SK-N-SH (cell line): ENCODE measurements around the gene KIAA0319L. TPM values are rescaled to one million over a fixed set of nuclear protein-coding genes. Genes with fewer than 3 reads are reported as not detected.

Experiments
- CTCF ChIA-PET: fragments of 300-600, 350-600 bp; formaldehyde crosslinking; extraction: SDS; loops from one replicate; lab custom pipeline; 2021; lab: Yijun Ruan, JAX
- POLR2A ChIA-PET: fragments of 350-600 bp; sonication (Branson Sonifier 250); formaldehyde crosslinking; extraction: SDS; loops from one replicate; lab custom pipeline; 2020; ENCODE audit warnings: antibody characterized with exemption, inconsistent platforms; lab: Yijun Ruan, JAX
- DNase-seq: peaks from one replicate; pipeline ENCODE4 v3.0.0; 2012
- H2AFZ ChIP-seq: fragments of 200-600 bp; sonication (generic); 2 replicates; pipeline ENCODE4 v1.8.1; 2016; ENCODE audit warnings: antibody characterized with exemption, mild to moderate bottlenecking, low read depth
- H3F3A ChIP-seq: fragments of 200-600 bp; sonication (generic); replicated peaks from 2 replicates; pipeline ENCODE3; 2016; ENCODE audit warnings: antibody characterized with exemption, mild to moderate bottlenecking; ENCODE audit not compliant: insufficient read depth
- H3K27ac ChIP-seq, 2 experiments: fragments of 200-500 bp in 1 of 2; fragments of 200-600 bp in 1 of 2; sonication (Bioruptor generic) in 1 of 2; sonication (generic), shearing (Covaris generic) in 1 of 2; 2 replicates each; pipeline versions ENCODE4 v1.5.1 to v1.6.1; 2014 to 2016; ENCODE audit warnings: low read depth in 2 of 2, inconsistent platforms in 1 of 2, low read length in 1 of 2, mild to moderate bottlenecking in 1 of 2, mixed read lengths in 1 of 2
- H3K27me3 ChIP-seq: fragments of 200-600 bp; sonication (generic), shearing (Covaris generic); 2 replicates; pipeline ENCODE4 v1.6.1; 2016; ENCODE audit warnings: mixed run types; ENCODE audit not compliant: insufficient read depth
- H3K36me3 ChIP-seq, 2 experiments: fragments of 200-500 bp in 1 of 2; fragments of 200-600 bp in 1 of 2; sonication (Bioruptor generic) in 1 of 2; sonication (generic) in 1 of 2; replicated peaks in 1 of 2; 2 replicates each; pipeline versions ENCODE3 to v1.5.1; 2014 to 2016; ENCODE audit warnings: low read length in 1 of 2, mild to moderate bottlenecking in 1 of 2; ENCODE audit not compliant: insufficient read depth in 2 of 2, control insufficient read depth in 1 of 2
- H3K4me1 ChIP-seq, 2 experiments: fragments of 200-500 bp in 1 of 2; fragments of 200-600 bp in 1 of 2; sonication (Bioruptor generic) in 1 of 2; sonication (generic), shearing (Covaris generic) in 1 of 2; 2 replicates each; pipeline versions ENCODE4 v1.5.1 to v1.6.1; 2014 to 2016; ENCODE audit warnings: low read depth in 1 of 2, low read length in 1 of 2, mixed run types in 1 of 2; ENCODE audit not compliant: insufficient read depth in 2 of 2, control insufficient read depth in 1 of 2
- H3K4me2 ChIP-seq: fragments of 200-600 bp; sonication (generic), shearing (Covaris generic); 2 replicates; pipeline ENCODE4 v1.6.1; 2017; ENCODE audit warnings: mixed run types
- H3K4me3 ChIP-seq, 2 experiments: fragments of 200-500 bp in 1 of 2; fragments of 200-600 bp in 1 of 2; sonication (Bioruptor generic) in 1 of 2; sonication (generic), shearing (Covaris generic) in 1 of 2; 2 replicates each; pipeline versions ENCODE4 v1.5.1 to v1.8.1; 2014 to 2016; ENCODE audit warnings: low read depth in 2 of 2, inconsistent platforms in 1 of 2, low read length in 1 of 2, mild to moderate bottlenecking in 1 of 2, mixed read lengths in 1 of 2, moderate library complexity in 1 of 2
- H3K79me2 ChIP-seq: fragments of 200-600 bp; sonication (generic); 2 replicates; pipeline ENCODE4 v1.8.1; 2017; ENCODE audit warnings: mild to moderate bottlenecking; ENCODE audit not compliant: insufficient read depth
- H3K9ac ChIP-seq: fragments of 200-600 bp; sonication (generic); 2 replicates; pipeline ENCODE4 v1.6.1; 2017; ENCODE audit warnings: mixed run types
- H3K9me2 ChIP-seq: fragments of 200-600 bp; sonication (generic); 2 replicates; pipeline ENCODE4 v1.6.1; 2017; ENCODE audit warnings: mixed run types
- H3K9me3 ChIP-seq: fragments of 200-600 bp; sonication (generic); 2 replicates; pipeline ENCODE4 v1.6.1; 2017; ENCODE audit warnings: mixed run types, mild to moderate bottlenecking, moderate library complexity
- H4K20me1 ChIP-seq: fragments of 200-600 bp; sonication (generic); 2 replicates; pipeline ENCODE4 v1.6.1; 2017; ENCODE audit warnings: mild to moderate bottlenecking, mixed run types; ENCODE audit not compliant: insufficient read depth
- CTCF ChIP-seq: fragments of 200-600 bp; sonication (generic); IDR thresholded peaks from 2 replicates; pipeline ENCODE4 v1.6.1; 2017; ENCODE audit warnings: antibody characterized with exemption, mild to moderate bottlenecking, moderate library complexity
- EZH2phosphoT487 ChIP-seq: fragments of 200-600 bp; sonication (generic); IDR thresholded peaks from 2 replicates; pipeline ENCODE4 v1.6.1; 2017; ENCODE audit warnings: low read depth, mixed run types, mild to moderate bottlenecking, antibody characterized with exemption, moderate library complexity, borderline replicate concordance
- FOXJ3 ChIP-seq: sonication (generic); formaldehyde crosslinking; IDR thresholded peaks from 2 replicates; pipeline ENCODE4 v1.5.1; 2020; ENCODE audit warnings: mild to moderate bottlenecking, missing genetic modification reagents
- GABPA ChIP-seq: IDR thresholded peaks from 2 replicates; pipeline ENCODE4 v1.4.0; 2012; ENCODE audit warnings: low read depth, mild to moderate bottlenecking
- IRF3 ChIP-seq: fragments of 150-350 bp; IDR thresholded peaks from 2 replicates; pipeline ENCODE4 v1.6.1; 2016; ENCODE audit warnings: mild to moderate bottlenecking, low read depth, low read length
- NFIC ChIP-seq: IDR thresholded peaks from 2 replicates; pipeline ENCODE4 v1.4.0; 2012; ENCODE audit warnings: borderline replicate concordance
- POLR2AphosphoS5 ChIP-seq: IDR thresholded peaks from 2 replicates; pipeline ENCODE4 v1.6.1; 2012; ENCODE audit warnings: low read depth, low read length
- RAD21 ChIP-seq: IDR thresholded peaks from 2 replicates; pipeline ENCODE4 v1.6.1; 2012; ENCODE audit warnings: mild to moderate bottlenecking, low read length
- RFX5 ChIP-seq: IDR thresholded peaks from 2 replicates; pipeline ENCODE4 v1.6.1; 2012; ENCODE audit warnings: mild to moderate bottlenecking, improper control_type of control experiment, low read length
- RXRA ChIP-seq: IDR thresholded peaks from 2 replicates; pipeline ENCODE4 v1.4.0; 2012; ENCODE audit warnings: low read depth, mild to moderate bottlenecking, borderline replicate concordance
- SIN3A ChIP-seq: IDR thresholded peaks from 2 replicates; pipeline ENCODE4 v1.6.1; 2012; ENCODE audit warnings: low read depth, mild to moderate bottlenecking, low read length, moderate library complexity, borderline replicate concordance
- TAF1 ChIP-seq: IDR thresholded peaks from 2 replicates; pipeline ENCODE4 v1.6.1; 2012; ENCODE audit warnings: low read depth, mild to moderate bottlenecking, low read length, moderate library complexity, borderline replicate concordance
- TEAD4 ChIP-seq: IDR thresholded peaks from 2 replicates; pipeline ENCODE4 v1.4.0; 2012; ENCODE audit warnings: mild to moderate bottlenecking, borderline replicate concordance; ENCODE audit not compliant: insufficient read depth
- WGBS: methylation state at CpG from one replicate; pipeline ENCODE4 v1.1.6; 2017; ENCODE audit warnings: low lambda C conversion rate; 5-methylcytosine and 5-hydroxymethylcytosine counted together
- polyA plus RNA-seq, 3 experiments: library from polyadenylated mRNA; depleted of rRNA; stranded (reverse); fragments of >200 nt; gene quantifications; 2 replicates each; pipeline ENCODE4 v1.2.3, GENCODE V29; 2012

The KIAA0319L gene
- polyA plus RNA-seq, 1 of the 3 experiments (the other 2 are of a cell fraction): 51.9 TPM

- TF ChIP-seq NFIC: no peak
- peak; percentile 72; the same call in 1 of the 2 replicates for TF ChIP-seq SIN3A
- TF ChIP-seq TEAD4: peak; percentile 53; the same call in 1 of the 2 replicates
- TF ChIP-seq RFX5: no peak
- TF ChIP-seq POLR2AphosphoS5: no peak; the same call in 1 of the 2 replicates
- TF ChIP-seq EZH2phosphoT487: no peak
- peak; percentile 93; the same call in 1 of the 2 replicates for TF ChIP-seq RXRA
- no peak for TF ChIP-seq IRF3
Observed at GRCh38 chr1:35605867-35606182, 48.6 kb upstream of the KIAA0319L start (continued).

GRCh38 chr1:35605071-35605866, 48.1 kb upstream of the KIAA0319L start:
- DNase-seq: no peak
- H4K20me1 ChIP-seq: peaks cover 20% of the 10 kb centered on the region
- WGBS: 74% methylated on average over 6 of the region's 6 CpGs
- no peak for TF ChIP-seq GABPA
- 0 out of 2 replicates have a peak, but pooled peaks have one; percentile 17 for TF ChIP-seq TAF1
- H3K27me3 ChIP-seq: no peaks in the 10 kb centered on the region
- H3K9me2 ChIP-seq: no peaks in the 10 kb centered on the region
- ChIA-PET POLR2A (no interaction called here), CTCF (interaction anchor here (0.9 to 1.6 kb wide), 5 partner anchors 14 to 154 kb away, joined by 3 to 4 read pairs (median 3); no protein-coding TSS in a partner anchor)
- peaks cover 33% of the 10 kb centered on the region for H3F3A ChIP-seq
- peak overlapping the region; percentile 19; the same call in 1 of the 2 replicates for H3K9ac ChIP-seq
- peaks cover 47 to 67% of the 10 kb centered on the region in 2 experiments for H3K36me3 ChIP-seq
- H3K4me2 ChIP-seq: peak overlapping the region; percentile 62
- H3K79me2 ChIP-seq: peaks cover 56% of the 10 kb centered on the region
- peaks cover 8% of the 10 kb centered on the region; the same call in 1 of the 2 replicates for H3K9me3 ChIP-seq
- H2AFZ ChIP-seq: no peak overlapping the region
- H3K4me1 ChIP-seq: peaks cover 0 to 19% of the 10 kb centered on the region in 2 experiments; a peak in 2 of 4 replicates
- H3K4me3 ChIP-seq: peak overlapping the region in 1 of 2 experiments; percentile 21; a peak in 1 of 4 replicates
- peak overlapping the region; percentile 58 to 74; a peak in 3 of 4 replicates for H3K27ac ChIP-seq

GRCh38 chr1:35603941-35604340, 46.7 kb upstream of the KIAA0319L start:
- WGBS: 91% methylated on average over 4 of the region's 4 CpGs
- no peak overlapping the region for H3K9ac ChIP-seq
- H3K27ac ChIP-seq: no peak overlapping the region; a peak in 1 of 4 replicates
- H3K9me2 ChIP-seq: no peaks in the 10 kb centered on the region
- peaks cover 33% of the 10 kb centered on the region for H3F3A ChIP-seq
- H3K9me3 ChIP-seq: peaks cover 8% of the 10 kb centered on the region; the same call in 1 of the 2 replicates
- no peak for DNase-seq
- no peak overlapping the region for H3K4me2 ChIP-seq
- H3K4me1 ChIP-seq: peaks cover 1 to 19% of the 10 kb centered on the region in 2 experiments; a peak in 3 of 4 replicates
- H3K36me3 ChIP-seq: peaks cover 43 to 68% of the 10 kb centered on the region in 2 experiments
- H3K27me3 ChIP-seq: no peaks in the 10 kb centered on the region
- H3K79me2 ChIP-seq: peaks cover 45% of the 10 kb centered on the region
- no peak overlapping the region for H3K4me3 ChIP-seq
- ChIA-PET CTCF (interaction anchor here (1.2 to 1.6 kb wide), 3 partner anchors 33 to 112 kb away, joined by 3 to 4 read pairs (median 3); no protein-coding TSS in a partner anchor), POLR2A (no interaction called here)
- no peak overlapping the region for H2AFZ ChIP-seq
- H4K20me1 ChIP-seq: peaks cover 20% of the 10 kb centered on the region
- TF ChIP-seq FOXJ3: no peak
- TF ChIP-seq CTCF: no peak
- TF ChIP-seq RAD21: no peak
- no peak for TF ChIP-seq GABPA
